Heart right ventricle (tissue), 16 donors: ENCODE data around the gene VEGFA. TPM values are rescaled to one million over a fixed set of nuclear protein-coding genes. Genes with fewer than 3 reads are reported as not detected.

Source experiments
- ATAC-seq, 8 donors: fragments of 200-7000 bp; cut with Tn5 transposase; one replicate each; pipeline ENCODE4 v1.9.1; 2020; ENCODE audit warnings: mild to moderate bottlenecking in 8 of 8, moderate library complexity in 8 of 8, moderate number of reproducible peaks in 1 of 8
- DNase-seq, 2 donors: peaks; one replicate each; pipeline ENCODE4 v3.0.0-alpha.2; 2020
- H3K27ac ChIP-seq, 10 donors: fragments of 200-600 bp; sonication (generic) in 2 of 10; one replicate each; pipeline versions ENCODE4 v1.5.0 to v1.8.0; 2020 to 2022; ENCODE audit warnings: mild to moderate bottlenecking in 3 of 10
- H3K27me3 ChIP-seq, 7 donors: fragments of 200-600 bp; one replicate each; pipeline ENCODE4 v1.8.0; 2021 to 2022; ENCODE audit warnings: mild to moderate bottlenecking in 2 of 7
- H3K36me3 ChIP-seq, 9 donors: fragments of 200-600 bp; sonication (generic) in 1 of 9; one replicate each; pipeline versions ENCODE4 v1.5.0 to v1.8.0; 2020 to 2022; ENCODE audit warnings: mild to moderate bottlenecking in 2 of 9
- H3K4me1 ChIP-seq, 9 donors: fragments of 200-600 bp; sonication (generic) in 1 of 9; one replicate each; pipeline versions ENCODE4 v1.5.0 to v1.8.0; 2020 to 2022; ENCODE audit warnings: mild to moderate bottlenecking in 4 of 9
- H3K4me3 ChIP-seq, 10 donors: fragments of 200-600 bp; sonication (generic) in 2 of 10; one replicate each; pipeline versions ENCODE4 v1.5.0 to v1.8.0; 2020 to 2022; ENCODE audit warnings: mild to moderate bottlenecking in 7 of 10, moderate library complexity in 2 of 10
- H3K9me3 ChIP-seq, 11 donors: fragments of 200-600 bp in 10 of 11; sonication (generic) in 2 of 11; one replicate each; pipeline versions ENCODE4 v1.5.0 to v1.8.0; 2013 to 2022; ENCODE audit warnings: mild to moderate bottlenecking in 2 of 11, control low read depth in 1 of 11, moderate library complexity in 1 of 11
- CTCF ChIP-seq, 9 donors: fragments of 200-600 bp; sonication (generic) in 2 of 9; IDR thresholded peaks; one replicate each; pipeline versions ENCODE4 v1.5.0 to v1.8.0; 2021 to 2022; ENCODE audit warnings: antibody characterized with exemption in 9 of 9, mild to moderate bottlenecking in 5 of 9, moderate library complexity in 1 of 9
- WGBS, 2 donors: extraction: QIAGEN DNeasy Blood & Tissue Kit; methylation state at CpG; one replicate each; pipeline ENCODE4 v1.1.7; 2013; ENCODE audit warnings: inconsistent platforms in 1 of 2; 5-methylcytosine and 5-hydroxymethylcytosine counted together
- intact Hi-C, 10 donors: fragments of 100-400 bp; cut with DNase I; formaldehyde crosslinking; loops; one replicate each; pipeline versions ENCODE4 v1.11.1 to v1.14.2; 2022
- polyA plus RNA-seq, 2 donors: library from polyadenylated mRNA; stranded (reverse); fragments of 200-250 nt; gene quantifications; one replicate each; pipeline ENCODE4 v1.2.3, GENCODE V29; 2013
- total RNA-seq, 10 donors: library from RNA; stranded (reverse); fragmentation: NEBNext Ultra II Directional in 3 of 10; extraction: Animal tissue kit (Norgen Biotek cat#: 25700) in 3 of 10; gene quantifications; one replicate each; pipeline versions ENCODE4 v1.2.1 to v1.2.4, GENCODE V29; 2021 to 2023
- donor health status: Arrhythmogenic right ventricular cardiomyopathy.
- donor health status: ischemic (EF 13 %, LVEDD 7.1; RV severe dilation, severe dysfunction).
- donor health status: healthy with polysubstance abuse.
- donor health status: DM: no; HTN: yes; CAD: no.
- donor health status: DM: no; HTN: no; CAD: no.
- donor health status: ischemic (EF 25% LVEDD 6.9; RV normal size, moderate dysfunction).
- donor health status: ischemic (EF 25% LVEDD 5.7; RV mildly dilated, moderate dysfunction).
- donor health status: healthy.
- donor health status: DM: yes; HTN: yes; CAD: no.
- donor health status: Ischemic cardiomyopathy.
- donor health status: ischemic (EF 35%, LVEDD 5.7; RV mildly dilated, moderate dysfunction).
- donor health status: nonischemic (EF 11% LVEDD 7.7; RV severe dilation, severe dysfunction).
- donor health status: DM: yes; HTN: yes; CAD: no.
- donor health status: PGD.
- donor health status: ischemic (EF 29% LVEDD 5.4; RV normal size, mild dysfunction).
- donor health status: nonischemic (EF 23%, LVEDD 6.1; RV moderate dilation, normal function).

VEGFA gene
- total and polyA plus RNA-seq, 12 donors = 133 to 456 (median 216) TPM

GRCh38 chr6:43778976-43779851, 9.2 kb downstream of the VEGFA start:
- 77 to 84% methylated on average over 12 of the region's 12 CpGs for WGBS, 2 donors
- no peaks in the 10 kb centered on the region for H3K27me3 ChIP-seq
- peaks cover 4 to 90% (median 60%) of the 10 kb centered on the region in 9 donors for H3K36me3 ChIP-seq
- H3K4me3 ChIP-seq = no peak overlapping the region
- peaks cover 34 to 96% (median 59%) of the 10 kb centered on the region in 9 donors for H3K4me1 ChIP-seq
- H3K9me3 ChIP-seq = no peaks in the 10 kb centered on the region
- no peak for ATAC-seq
- peak overlapping the region; percentile 6 to 64 (median 33) for H3K27ac ChIP-seq
- intact Hi-C loops = loop anchor here in 2 of 10 donors (5.0 to 10.0 kb wide), 2 partner anchors 173 to 446 kb away; partner anchors contain the start of gene SLC29A1 (in 1 of the 2)
- DNase-seq = no peak
- TF ChIP-seq CTCF (IDR thresholded peaks at IDR 0.05) = no peak

- Histone ChIP-seq H3K36me3 (peaks cover 4 to 97% (median 64%) of the 10 kb centered on the region in 9 donors), H3K27me3 (no peaks in the 10 kb centered on the region), H3K9me3 (no peaks in the 10 kb centered on the region), H3K4me3 (no peak overlapping the region), H3K27ac (peak overlapping the region; percentile 14 to 64 (median 30)), H3K4me1 (peaks cover 29 to 90% (median 53%) of the 10 kb centered on the region in 9 donors)
- no peak for TF ChIP-seq CTCF (IDR thresholded peaks at IDR 0.05)
- DNase-seq (no peak), ATAC-seq (peak; percentile 8 to 43 (median 32))
- intact Hi-C loops = loop anchor here in 2 of 10 donors (5.0 to 10.0 kb wide), 2 partner anchors 172 to 445 kb away; partner anchors contain the start of gene SLC29A1 (in 1 of the 2)
- 34 to 37% methylated on average over 8 of the region's 8 CpGs for WGBS, 2 donors
Observed at GRCh38 chr6:43779852-43780236, 9.8 kb downstream of the VEGFA start.

- Histone ChIP-seq H3K27me3 (no peaks in the 10 kb centered on the region), H3K27ac (peak overlapping the region in 9 of 10 donors; percentile 19 to 64 (median 31)), H3K36me3 (peaks cover 8 to 100% (median 69%) of the 10 kb centered on the region in 9 donors), H3K4me1 (peaks cover 24 to 89% (median 49%) of the 10 kb centered on the region in 9 donors), H3K9me3 (no peaks in the 10 kb centered on the region), H3K4me3 (no peak overlapping the region)
- intact Hi-C loops = no loop called here
- WGBS, 2 donors = 83 to 84% methylated on average over 13 of the region's 13 CpGs
- DNase-seq (no peak), ATAC-seq (peak in 2 of 8 donors; percentile 2 to 3)
- no peak for TF ChIP-seq CTCF (IDR thresholded peaks at IDR 0.05)
Observed at GRCh38 chr6:43780293-43780692, 10.3 kb downstream of the VEGFA start.

- Histone ChIP-seq H3K9me3 (no peaks in the 10 kb centered on the region), H3K4me3 (no peak overlapping the region), H3K4me1 (peaks cover 15 to 80% (median 41%) of the 10 kb centered on the region in 9 donors), H3K27ac (peak overlapping the region in 2 of 10 donors; percentile 15 to 44), H3K27me3 (no peaks in the 10 kb centered on the region), H3K36me3 (peaks cover 9 to 100% (median 76%) of the 10 kb centered on the region in 9 donors)
- intact Hi-C loops = no loop called here
- ATAC-seq = peak in 2 of 8 donors; percentile 3
- DNase-seq = no peak
- no peak for TF ChIP-seq CTCF (IDR thresholded peaks at IDR 0.05)
- 82 to 86% methylated on average over 24 of the region's 24 CpGs for WGBS, 2 donors
Observed at GRCh38 chr6:43780941-43781928, 11.2 kb downstream of the VEGFA start.
